Ascending aorta (tissue), 2 donors: ENCODE measurements around the gene ENTPD2. TPM values are rescaled to one million over a fixed set of nuclear protein-coding genes. Genes with fewer than 3 reads are reported as not detected.

ENCODE experiments used
- DNase-seq, 2 donors: peaks; one replicate each; pipeline ENCODE4 v3.0.0-alpha.2; 2019; ENCODE audit warnings: low spot score in 2 of 2
- H3K27ac ChIP-seq, 2 donors: fragments of 200-600 bp; sonication (generic); one replicate each; pipeline ENCODE4 v1.5.1; 2016 to 2017; ENCODE audit warnings: mild to moderate bottlenecking in 1 of 2
- H3K27me3 ChIP-seq: fragments of 200-600 bp; sonication (generic); one replicate; pipeline ENCODE4 v1.5.1; 2017
- H3K36me3 ChIP-seq, 2 donors: fragments of 200-600 bp; sonication (generic); one replicate each; pipeline ENCODE4 v1.5.1; 2016
- H3K4me1 ChIP-seq, 2 donors: fragments of 200-600 bp; sonication (generic); one replicate each; pipeline ENCODE4 v1.5.1; 2016 to 2017; ENCODE audit warnings: mild to moderate bottlenecking in 1 of 2
- H3K4me3 ChIP-seq, 2 donors: fragments of 200-600 bp; sonication (generic); one replicate each; pipeline ENCODE4 v1.5.1; 2016 to 2017; ENCODE audit warnings: mild to moderate bottlenecking in 1 of 2
- H3K9me3 ChIP-seq, 2 donors: fragments of 200-600 bp; sonication (generic); one replicate each; pipeline ENCODE4 v1.5.1; 2016
- CTCF ChIP-seq, 3 experiments: fragments of 200-600 bp in 2 of 3; fragments of 450-650 bp in 1 of 3; sonication (generic) in 2 of 3; IDR thresholded peaks; one replicate each; pipeline ENCODE4 v1.5.1; 2016 to 2019; ENCODE audit warnings: antibody characterized with exemption in 3 of 3, mild to moderate bottlenecking in 1 of 3, moderate library complexity in 1 of 3
- intact Hi-C: fragments of 100-400 bp; cut with DNase I; formaldehyde crosslinking; loops from one replicate; pipeline ENCODE4 v1.15.1; 2023
- total RNA-seq: library from RNA; depleted of rRNA; stranded (reverse); fragments of >200 nt; gene quantifications from one replicate; pipeline ENCODE4 v1.1.0, GENCODE V29; 2016

ENTPD2 gene
- total RNA-seq, 1 donor from 2014 or later, result not detected

GRCh38 chr9:137013571-137013940, 40.3 kb downstream of the ENTPD2 start:
- Histone ChIP-seq H3K27ac (no peak overlapping the region), H3K27me3 (no peaks in the 10 kb centered on the region), H3K4me3 (no peak overlapping the region), H3K36me3 (peaks cover 48 to 81% of the 10 kb centered on the region in 2 donors), H3K9me3 (no peaks in the 10 kb centered on the region), H3K4me1 (no peaks in the 10 kb centered on the region)
- intact Hi-C loops, result no loop called here
- TF ChIP-seq CTCF (IDR thresholded peaks at IDR 0.05), result no peak
- no peak for DNase-seq

- peaks cover 50 to 85% of the 10 kb centered on the region in 2 donors for H3K36me3 ChIP-seq
These were observed 40.9 kb downstream of the ENTPD2 start for GRCh38 chr9:137012694-137013570.

GRCh38 chr9:137011907-137012675, 41.8 kb downstream of the ENTPD2 start:
- Histone ChIP-seq H3K9me3 (no peaks in the 10 kb centered on the region), H3K27me3 (no peaks in the 10 kb centered on the region), H3K4me1 (no peaks in the 10 kb centered on the region), H3K4me3 (no peak overlapping the region), H3K36me3 (peaks cover 42 to 78% of the 10 kb centered on the region in 2 donors), H3K27ac (no peak overlapping the region)
- TF ChIP-seq CTCF (IDR thresholded peaks at IDR 0.05), result no peak
- intact Hi-C loops, result no loop called here
- no peak for DNase-seq

More at GRCh38 chr9:137012694-137013570, 40.9 kb downstream of the ENTPD2 start:
- DNase-seq, result no peak
- intact Hi-C loops, result no loop called here
- Histone ChIP-seq H3K4me3 (no peak overlapping the region), H3K9me3 (no peaks in the 10 kb centered on the region), H3K4me1 (no peaks in the 10 kb centered on the region), H3K27ac (no peak overlapping the region), H3K27me3 (no peaks in the 10 kb centered on the region)
- no peak for TF ChIP-seq CTCF (IDR thresholded peaks at IDR 0.05)

- Histone ChIP-seq H3K27me3 (no peaks in the 10 kb centered on the region), H3K27ac (no peak overlapping the region), H3K36me3 (peaks cover 38 to 69% of the 10 kb centered on the region in 2 donors), H3K9me3 (no peaks in the 10 kb centered on the region), H3K4me3 (no peak overlapping the region), H3K4me1 (no peaks in the 10 kb centered on the region)
- TF ChIP-seq CTCF (IDR thresholded peaks at IDR 0.05), result no peak
- intact Hi-C loops, result no loop called here
- no peak for DNase-seq
These were observed 42.7 kb downstream of the ENTPD2 start for GRCh38 chr9:137011156-137011555.

- no peak for DNase-seq
- Histone ChIP-seq H3K9me3 (no peaks in the 10 kb centered on the region), H3K27ac (no peak overlapping the region), H3K27me3 (no peaks in the 10 kb centered on the region), H3K4me1 (no peaks in the 10 kb centered on the region), H3K4me3 (no peak overlapping the region), H3K36me3 (peaks cover 29 to 59% of the 10 kb centered on the region in 2 donors)
- intact Hi-C loops, result no loop called here
- TF ChIP-seq CTCF (IDR thresholded peaks at IDR 0.05), result no peak
These were observed 43.7 kb downstream of the ENTPD2 start for GRCh38 chr9:137009938-137010732.
